Measurements from ENCODE around the gene C15orf40.
"Not testable (repeated sequence)": the region's sequence is repeated elsewhere in the genome, so short reads cannot be mapped to it uniquely, and the experiment has no call there.

C15orf40 gene

DNA sequence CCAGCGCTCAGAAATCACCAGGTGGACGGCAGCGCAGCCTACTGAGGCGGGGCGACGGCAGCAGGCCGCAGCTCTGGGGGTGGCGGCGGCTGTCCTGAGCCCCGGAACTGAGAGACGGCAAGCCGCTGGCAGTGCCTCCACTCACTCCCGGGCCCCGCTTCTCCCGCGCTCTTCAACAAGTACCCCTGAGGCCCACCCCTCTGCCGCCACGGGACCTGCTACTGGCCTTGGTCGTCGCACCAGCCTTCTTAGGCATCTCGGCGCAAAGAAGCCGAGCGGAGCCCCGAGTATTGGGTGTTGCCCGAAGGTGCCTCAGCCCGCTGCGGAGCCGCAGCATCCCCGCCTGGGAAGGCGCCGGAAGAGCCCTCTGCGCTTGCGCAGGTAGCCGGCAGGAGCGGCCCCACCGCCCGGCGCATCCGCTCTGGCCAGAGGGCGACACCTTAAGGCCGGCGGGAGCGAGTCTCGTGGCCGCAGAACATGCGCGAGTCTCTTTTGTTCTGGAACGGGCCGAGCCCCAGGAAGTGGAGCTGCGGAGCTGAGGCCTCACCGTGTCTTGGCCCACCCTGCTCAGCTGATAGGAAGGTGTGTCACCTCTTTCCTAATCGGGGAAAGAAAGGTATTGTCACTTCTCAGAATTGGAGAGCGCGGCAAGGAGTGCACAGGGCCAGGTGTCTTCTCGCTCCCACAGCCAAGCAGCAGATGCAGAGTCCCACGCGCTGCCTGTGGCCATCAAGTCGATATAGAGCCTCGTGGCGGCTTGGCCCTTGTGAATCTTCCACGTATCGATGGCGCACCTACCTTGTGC lies at the start of gene C15orf40:
Gene C15orf40 (minus strand): TSS at position 369 of the 805 bp plus-strand sequence. CDS start 32 bp downstream, at position 337.
- peak within 1 kb of the TSS; percentile 24 for H2AFZ ChIP-seq (ENCODE audit: low read depth, low read length)
- no peaks in the 10 kb centered on the region for H3K27me3 ChIP-seq (ENCODE audit: insufficient read depth, low read length)
- H3K4me1 ChIP-seq (ENCODE audit: insufficient read depth, low read length) = peaks cover 22% of the 10 kb centered on the region
- peak within 1 kb of the TSS; percentile 85 for H3K4me3 ChIP-seq (ENCODE audit: low read length)
- no peaks in the 10 kb centered on the region for H3K9me3 ChIP-seq (ENCODE audit: low read length)
- H3K36me3 ChIP-seq (ENCODE audit: insufficient read depth, low read length) = peaks cover 21% of the 10 kb centered on the region

DNA sequence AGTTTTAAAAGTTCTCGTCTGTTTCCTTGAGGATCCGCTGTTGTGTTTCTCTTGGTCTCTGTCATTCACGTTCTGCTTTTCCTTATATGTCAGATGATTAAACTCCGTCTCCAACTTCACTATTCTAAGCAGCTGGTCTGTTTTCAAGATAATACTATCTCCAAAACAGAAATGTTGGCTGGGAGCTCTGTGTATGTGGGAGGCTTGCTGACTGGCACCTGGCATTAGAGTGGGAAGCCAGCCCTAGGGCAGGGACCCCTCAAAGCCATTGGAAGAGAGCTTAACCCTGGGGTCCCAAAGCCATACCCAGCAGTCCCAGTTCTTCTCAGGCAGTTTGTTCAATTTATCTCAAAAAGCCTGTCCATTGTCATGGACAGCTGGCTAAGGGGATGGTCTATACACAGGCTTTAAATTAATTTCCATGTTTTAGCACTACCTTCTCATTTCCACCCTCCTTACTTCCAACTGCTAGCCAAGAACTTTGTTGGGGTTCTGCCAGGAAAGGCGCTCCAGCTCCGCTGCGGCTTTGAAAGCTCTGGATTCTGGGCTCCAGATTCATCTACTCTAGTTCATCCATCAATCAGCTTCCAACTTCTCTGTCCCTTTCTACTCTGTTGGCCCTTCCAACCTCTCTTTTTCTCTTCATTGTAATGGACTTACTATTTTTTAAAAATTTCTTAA lies 46.4 kb upstream of the C15orf40 start:
- Histone ChIP-seq H3K9me3 (ENCODE audit: low read length) (peaks cover 4% of the 10 kb centered on the region), H2AFZ (ENCODE audit: low read depth, low read length) (no peak overlapping the region), H3K36me3 (ENCODE audit: insufficient read depth, low read length) (peaks cover 47% of the 10 kb centered on the region), H3K4me3 (ENCODE audit: low read length) (no peak overlapping the region), H3K27me3 (ENCODE audit: insufficient read depth, low read length) (no peaks in the 10 kb centered on the region), H3K4me1 (ENCODE audit: insufficient read depth, low read length) (peaks cover 4% of the 10 kb centered on the region)

DNA sequence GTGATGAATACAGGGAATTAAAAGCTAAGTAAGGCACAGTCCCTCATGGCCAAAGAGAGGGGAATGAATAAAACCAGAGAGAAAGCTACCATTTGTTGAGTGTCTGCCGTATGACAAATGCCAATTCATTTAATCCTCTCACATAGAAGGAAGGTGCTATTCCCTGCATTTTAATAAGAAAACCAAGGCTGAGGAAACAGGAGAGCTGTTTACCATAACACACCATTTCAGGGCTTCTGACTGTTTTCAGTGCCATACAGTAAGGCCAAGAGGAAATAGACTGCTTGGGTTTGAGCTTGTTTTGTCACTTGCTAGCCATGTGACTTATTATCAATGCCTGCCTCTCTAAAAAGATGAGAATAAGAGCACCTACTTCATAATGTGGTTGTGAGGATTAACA lies 45.6 kb upstream of the C15orf40 start:
- Histone ChIP-seq H2AFZ (ENCODE audit: low read depth, low read length) (no peak overlapping the region), H3K36me3 (ENCODE audit: insufficient read depth, low read length) (peaks cover 48% of the 10 kb centered on the region), H3K4me3 (ENCODE audit: low read length) (no peak overlapping the region), H3K27me3 (ENCODE audit: insufficient read depth, low read length) (no peaks in the 10 kb centered on the region), H3K9me3 (ENCODE audit: low read length) (peaks cover 4% of the 10 kb centered on the region), H3K4me1 (ENCODE audit: insufficient read depth, low read length) (peaks cover 4% of the 10 kb centered on the region)

DNA sequence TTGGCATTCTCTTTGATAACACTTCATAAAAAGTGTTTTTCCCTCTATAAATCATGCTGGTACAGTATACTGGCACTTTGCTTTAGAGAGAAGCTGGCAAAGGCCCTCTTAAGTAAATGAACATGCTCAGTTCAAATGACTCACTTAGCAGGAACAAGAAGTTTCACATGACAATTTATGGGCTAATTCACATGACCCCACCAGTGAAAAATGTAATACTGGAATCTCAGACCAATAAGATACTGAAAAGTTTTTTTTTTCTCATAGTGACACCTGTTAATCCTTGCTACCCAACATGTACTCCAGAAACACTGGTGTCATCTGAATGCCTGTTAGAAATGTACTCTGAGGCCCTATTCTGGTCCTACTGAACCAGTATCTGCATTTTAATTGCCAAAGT lies 41.7 kb upstream of the C15orf40 start:
- Histone ChIP-seq H3K4me3 (ENCODE audit: low read length) (no peak overlapping the region), H2AFZ (ENCODE audit: low read depth, low read length) (no peak overlapping the region), H3K36me3 (ENCODE audit: insufficient read depth, low read length) (peaks cover 68% of the 10 kb centered on the region), H3K27me3 (ENCODE audit: insufficient read depth, low read length) (no peaks in the 10 kb centered on the region), H3K4me1 (ENCODE audit: insufficient read depth, low read length) (no peaks in the 10 kb centered on the region), H3K9me3 (ENCODE audit: low read length) (no peaks in the 10 kb centered on the region)

DNA sequence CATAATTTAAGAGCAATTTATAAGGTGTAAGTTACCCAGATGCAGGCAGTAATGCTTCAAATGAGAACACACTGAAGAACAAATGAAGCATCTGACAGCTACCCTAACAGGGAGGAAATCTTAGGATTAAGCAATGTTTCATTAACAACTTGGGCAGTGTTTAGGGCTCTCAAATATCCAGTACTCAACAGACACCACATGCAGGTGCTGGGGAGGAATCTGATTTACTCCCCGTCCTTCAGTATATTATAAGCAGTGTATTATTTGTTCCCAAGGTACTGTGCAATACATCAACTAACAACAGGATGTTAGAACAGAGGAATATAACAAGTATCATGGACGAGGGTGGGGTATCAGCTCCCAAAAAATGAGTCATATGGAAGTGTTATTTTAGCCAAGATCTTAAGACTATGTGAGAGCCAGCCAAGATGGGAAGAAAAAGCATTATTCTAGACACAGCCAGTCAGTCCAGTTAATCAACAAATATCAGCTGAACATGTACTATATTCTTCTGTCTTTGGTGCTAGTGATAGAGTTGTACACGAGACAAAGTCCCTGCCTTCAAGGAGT lies 35.2 kb upstream of the C15orf40 start:
- H3K4me1 ChIP-seq (ENCODE audit: insufficient read depth, low read length) = no peaks in the 10 kb centered on the region

DNA sequence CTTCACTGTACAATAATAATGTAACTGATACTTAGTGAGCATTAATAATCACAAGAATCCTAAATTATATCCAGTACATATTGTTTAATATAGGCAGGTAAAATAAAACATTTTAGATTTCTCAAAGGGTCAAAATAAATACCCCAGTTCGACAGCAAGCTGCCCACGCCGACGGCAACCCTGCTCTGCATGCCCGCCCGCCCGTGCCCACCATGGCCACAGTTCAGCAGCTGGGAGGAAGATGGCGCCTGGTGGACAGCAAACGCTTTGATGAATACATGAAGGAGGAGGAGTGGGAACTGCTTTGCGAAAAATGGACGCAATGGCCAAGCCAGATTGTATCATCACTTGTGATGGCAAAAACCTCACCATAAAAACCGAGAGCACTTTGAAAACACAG lies 32.7 kb upstream of the C15orf40 start:
- H3K27me3 ChIP-seq (ENCODE audit: insufficient read depth, low read length) = no peaks in the 10 kb centered on the region
- H2AFZ ChIP-seq (ENCODE audit: low read depth, low read length) = no peak overlapping the region
- H3K36me3 ChIP-seq (ENCODE audit: insufficient read depth, low read length) = peaks cover 65% of the 10 kb centered on the region
- no peak overlapping the region for H3K4me3 ChIP-seq (ENCODE audit: low read length)
- peaks cover 3% of the 10 kb centered on the region for H3K9me3 ChIP-seq (ENCODE audit: low read length)
- no peaks in the 10 kb centered on the region for H3K4me1 ChIP-seq (ENCODE audit: insufficient read depth, low read length)

More for the DNA sequence above, 35.2 kb upstream of the C15orf40 start:
- Histone ChIP-seq H3K4me3 (ENCODE audit: low read length) (no peak overlapping the region), H2AFZ (ENCODE audit: low read depth, low read length) (no peak overlapping the region), H3K27me3 (ENCODE audit: insufficient read depth, low read length) (no peaks in the 10 kb centered on the region), H3K36me3 (ENCODE audit: insufficient read depth, low read length) (peaks cover 60% of the 10 kb centered on the region), H3K9me3 (ENCODE audit: low read length) (no peaks in the 10 kb centered on the region)

DNA sequence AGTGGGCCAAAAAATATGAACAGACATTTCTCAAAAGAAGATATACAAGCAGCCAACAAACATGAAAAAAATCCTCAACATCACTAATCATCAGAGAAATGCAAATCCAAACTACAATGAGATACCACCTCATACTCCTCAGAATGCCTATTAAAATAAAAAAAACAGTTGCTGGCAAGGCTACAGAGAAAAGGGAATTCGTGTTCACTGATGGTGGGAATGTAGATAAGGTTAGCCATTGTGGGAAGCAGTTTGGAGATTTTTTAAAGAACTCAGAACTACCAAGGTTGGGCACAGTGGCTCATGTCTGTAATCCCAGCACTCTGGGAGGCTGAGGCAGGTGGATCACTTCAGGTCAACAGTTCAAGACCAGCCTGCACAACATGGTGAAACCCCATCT lies 27.8 kb upstream of the C15orf40 start:
- Histone ChIP-seq H3K9me3 (ENCODE audit: low read length) (peaks cover 6% of the 10 kb centered on the region), H2AFZ (ENCODE audit: low read depth, low read length) (no peak overlapping the region), H3K4me3 (ENCODE audit: low read length) (no peak overlapping the region), H3K4me1 (ENCODE audit: insufficient read depth, low read length) (no peaks in the 10 kb centered on the region), H3K27me3 (ENCODE audit: insufficient read depth, low read length) (no peaks in the 10 kb centered on the region), H3K36me3 (ENCODE audit: insufficient read depth, low read length) (peaks cover 49% of the 10 kb centered on the region)

DNA sequence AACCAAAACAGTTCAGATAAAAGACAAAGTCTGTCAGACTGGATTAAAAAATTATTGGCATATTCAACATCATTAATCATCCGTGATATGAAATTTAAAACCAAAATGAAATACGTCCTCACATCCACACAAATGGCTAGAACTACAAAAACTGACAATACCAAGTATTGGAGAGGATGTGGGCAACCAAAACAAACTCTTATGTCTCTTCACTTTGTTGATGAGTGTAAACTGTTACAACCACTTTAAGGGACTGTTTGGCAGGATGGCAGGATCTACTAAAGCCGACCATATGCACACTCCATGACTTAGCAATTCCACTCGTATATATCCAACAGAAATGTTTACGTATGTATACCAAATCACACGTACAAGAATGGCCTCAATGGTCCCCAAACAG lies 24.8 kb upstream of the C15orf40 start:
- H3K36me3 ChIP-seq (ENCODE audit: insufficient read depth, low read length) = peaks cover 40% of the 10 kb centered on the region
- H3K27me3 ChIP-seq (ENCODE audit: insufficient read depth, low read length) = no peaks in the 10 kb centered on the region
- H3K4me1 ChIP-seq (ENCODE audit: insufficient read depth, low read length) = no peaks in the 10 kb centered on the region
- H3K9me3 ChIP-seq (ENCODE audit: low read length) = peaks cover 9% of the 10 kb centered on the region
- H2AFZ ChIP-seq (ENCODE audit: low read depth, low read length) = no peak overlapping the region
- H3K4me3 ChIP-seq (ENCODE audit: low read length) = no peak overlapping the region

DNA sequence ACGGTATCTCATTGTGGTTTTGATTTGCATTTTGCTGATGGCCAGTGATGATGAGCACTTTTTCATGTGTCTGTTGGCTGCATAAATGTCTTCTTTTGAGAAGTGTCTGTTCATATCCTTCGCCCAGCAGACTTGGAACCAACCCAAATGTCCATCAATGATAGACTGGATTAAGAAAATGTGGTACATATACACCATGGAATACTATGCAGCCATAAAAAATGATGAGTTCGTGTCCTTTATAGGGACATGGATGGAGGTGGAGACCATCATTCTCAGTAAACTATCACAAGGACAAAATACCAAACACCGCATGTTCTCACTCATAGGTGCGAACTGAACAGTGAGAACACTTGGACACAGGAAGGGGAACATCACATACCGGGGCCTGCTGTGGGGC lies 19.8 kb upstream of the C15orf40 start:
- not testable (repeated sequence) for H3K4me1 ChIP-seq (ENCODE audit: insufficient read depth, low read length); H3K27me3 ChIP-seq (ENCODE audit: insufficient read depth, low read length); H3K9me3 ChIP-seq (ENCODE audit: low read length); H3K4me3 ChIP-seq (ENCODE audit: low read length); H2AFZ ChIP-seq (ENCODE audit: low read depth, low read length)
- H3K36me3 ChIP-seq (ENCODE audit: insufficient read depth, low read length) = peaks cover 40% of the 10 kb centered on the region

DNA sequence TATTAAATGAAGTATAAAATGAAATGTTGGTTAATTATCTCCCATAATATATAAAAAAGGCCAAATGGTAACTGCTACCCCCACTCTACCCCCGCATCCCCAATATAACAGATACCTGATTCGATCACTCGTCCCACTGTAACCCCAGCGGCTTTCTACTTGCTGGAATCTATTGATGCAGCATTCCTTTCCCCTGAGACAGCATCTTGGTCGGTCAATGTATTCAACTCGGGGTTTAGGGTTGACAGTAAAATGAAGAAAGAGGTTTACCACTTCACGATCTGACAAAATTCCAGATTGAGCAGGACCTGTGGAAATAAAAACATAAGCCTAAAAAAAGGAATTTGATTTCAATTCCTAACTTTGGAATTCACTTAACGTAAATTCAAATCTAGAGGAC lies 18.6 kb upstream of the C15orf40 start:
- H2AFZ ChIP-seq (ENCODE audit: low read depth, low read length) = no peak overlapping the region
- H3K4me1 ChIP-seq (ENCODE audit: insufficient read depth, low read length) = peaks cover 4% of the 10 kb centered on the region
- no peak overlapping the region for H3K4me3 ChIP-seq (ENCODE audit: low read length)
- H3K27me3 ChIP-seq (ENCODE audit: insufficient read depth, low read length) = no peaks in the 10 kb centered on the region
- H3K36me3 ChIP-seq (ENCODE audit: insufficient read depth, low read length) = peaks cover 41% of the 10 kb centered on the region
- peaks cover 4% of the 10 kb centered on the region for H3K9me3 ChIP-seq (ENCODE audit: low read length)

DNA sequence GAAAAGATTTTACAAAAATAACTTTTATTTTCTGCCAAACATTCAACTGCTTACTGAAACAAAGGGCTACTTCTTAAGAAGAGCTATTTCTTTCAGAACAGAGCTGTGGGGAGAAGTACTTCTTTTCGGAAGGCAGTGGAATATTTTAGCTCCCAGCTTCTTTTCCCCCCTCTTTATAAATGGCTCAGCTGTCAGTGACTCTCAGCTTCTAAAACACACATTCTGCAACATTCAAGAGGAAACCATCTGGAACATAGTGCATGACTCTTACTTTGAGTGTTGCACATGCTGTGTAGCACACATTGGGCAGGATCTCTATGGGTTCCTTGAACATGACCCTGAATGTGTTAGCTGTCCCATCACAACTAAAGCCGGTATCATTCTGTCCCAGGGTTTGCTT lies 7.0 kb upstream of the C15orf40 start:
- peaks cover 4% of the 10 kb centered on the region for H3K4me1 ChIP-seq (ENCODE audit: insufficient read depth, low read length)
- H3K9me3 ChIP-seq (ENCODE audit: low read length) = no peaks in the 10 kb centered on the region
- no peak overlapping the region for H3K4me3 ChIP-seq (ENCODE audit: low read length)
- peaks cover 50% of the 10 kb centered on the region for H3K36me3 ChIP-seq (ENCODE audit: insufficient read depth, low read length)
- no peaks in the 10 kb centered on the region for H3K27me3 ChIP-seq (ENCODE audit: insufficient read depth, low read length)
- H2AFZ ChIP-seq (ENCODE audit: low read depth, low read length) = no peak overlapping the region

DNA sequence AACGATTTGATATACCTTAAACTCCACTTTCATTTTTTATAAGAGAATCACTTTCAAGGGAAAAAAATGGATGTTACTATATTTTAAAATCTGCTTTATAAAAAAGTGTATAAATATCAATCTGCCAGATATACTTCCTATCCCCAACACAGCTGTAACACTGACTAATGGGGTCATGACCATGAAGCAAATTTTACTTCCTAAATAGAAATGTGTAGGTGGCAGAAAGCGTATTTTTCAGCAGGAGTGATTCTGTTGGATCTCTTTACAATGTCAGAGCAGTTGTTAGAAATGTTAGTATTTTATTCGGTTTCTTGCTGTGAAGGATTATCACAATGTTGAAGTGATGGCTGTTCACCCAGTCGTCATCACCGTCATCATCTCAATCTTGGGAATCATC lies 5.5 kb upstream of the C15orf40 start:
- Histone ChIP-seq H3K36me3 (ENCODE audit: insufficient read depth, low read length) (peaks cover 48% of the 10 kb centered on the region), H3K4me1 (ENCODE audit: insufficient read depth, low read length) (peaks cover 11% of the 10 kb centered on the region), H2AFZ (ENCODE audit: low read depth, low read length) (no peak overlapping the region), H3K4me3 (ENCODE audit: low read length) (no peak overlapping the region), H3K27me3 (ENCODE audit: insufficient read depth, low read length) (no peaks in the 10 kb centered on the region), H3K9me3 (ENCODE audit: low read length) (no peaks in the 10 kb centered on the region)

DNA sequence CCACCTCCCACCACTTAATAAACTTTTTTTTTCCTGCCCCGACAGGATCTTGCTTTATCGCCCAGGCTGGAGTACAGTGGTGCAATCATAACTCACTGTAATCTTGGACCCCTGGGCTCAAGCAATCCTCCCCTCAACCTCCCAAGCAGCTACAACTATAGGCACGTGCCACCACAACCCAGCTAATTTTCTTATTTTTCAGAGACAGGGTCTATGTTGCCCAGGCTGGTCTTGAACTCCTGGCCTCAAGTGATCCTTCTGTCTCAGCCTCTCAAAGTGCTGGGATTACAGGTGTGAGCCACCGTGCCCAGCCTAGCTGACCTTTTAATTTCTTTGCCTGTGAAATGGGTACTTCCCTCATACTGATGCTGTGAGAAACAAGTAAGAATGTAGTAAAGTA lies 3.9 kb upstream of the C15orf40 start:
- H3K9me3 ChIP-seq (ENCODE audit: low read length) = no peaks in the 10 kb centered on the region
- H3K4me1 ChIP-seq (ENCODE audit: insufficient read depth, low read length) = peaks cover 18% of the 10 kb centered on the region
- no peak overlapping the region for H3K4me3 ChIP-seq (ENCODE audit: low read length)
- no peaks in the 10 kb centered on the region for H3K27me3 ChIP-seq (ENCODE audit: insufficient read depth, low read length)
- peaks cover 35% of the 10 kb centered on the region for H3K36me3 ChIP-seq (ENCODE audit: insufficient read depth, low read length)
- no peak overlapping the region for H2AFZ ChIP-seq (ENCODE audit: low read depth, low read length)
